Aorta (tissue), 5 donors: Measurements from ENCODE around the gene PDGFC. TPM values are rescaled to one million over a fixed set of nuclear protein-coding genes. Genes with fewer than 3 reads are reported as not detected.

Experiments
- ATAC-seq: fragments of 200-7000 bp; cut with Tn5 transposase; one replicate; pipeline ENCODE4 v1.9.1; 2022; ENCODE audit warnings: moderate library complexity; ENCODE audit not compliant: low FRiP score
- DNase-seq, 2 donors: peaks; one replicate each; pipeline ENCODE4 v3.0.0-alpha.2; 2020
- H3K27ac ChIP-seq, 2 donors: one replicate each; pipeline ENCODE4 v1.5.1; 2013; ENCODE audit warnings: low read length in 2 of 2, mild to moderate bottlenecking in 2 of 2, moderate library complexity in 2 of 2, control low read depth in 1 of 2, inconsistent platforms in 1 of 2, low read depth in 1 of 2
- H3K27me3 ChIP-seq, 2 donors: one replicate each; pipeline ENCODE4 v1.6.1; 2013; ENCODE audit warnings: control low read depth in 1 of 2, low read length in 1 of 2, mild to moderate bottlenecking in 1 of 2, moderate library complexity in 1 of 2; ENCODE audit not compliant: insufficient read depth in 2 of 2, control insufficient read depth in 1 of 2
- H3K36me3 ChIP-seq, 2 donors: one replicate each; pipeline ENCODE4 v1.6.1; 2013; ENCODE audit warnings: control low read depth in 1 of 2, low read length in 1 of 2, mild to moderate bottlenecking in 1 of 2; ENCODE audit not compliant: insufficient read depth in 2 of 2, control insufficient read depth in 1 of 2
- H3K4me1 ChIP-seq, 2 donors: one replicate each; pipeline ENCODE4 v1.6.1; 2013; ENCODE audit warnings: low read length in 2 of 2, control low read depth in 1 of 2, mild to moderate bottlenecking in 1 of 2, moderate library complexity in 1 of 2; ENCODE audit not compliant: insufficient read depth in 2 of 2, control insufficient read depth in 1 of 2
- H3K4me3 ChIP-seq, 2 donors: one replicate each; pipeline ENCODE4 v1.5.1; 2013; ENCODE audit warnings: low read length in 2 of 2, control low read depth in 1 of 2, mild to moderate bottlenecking in 1 of 2
- H3K9me3 ChIP-seq: one replicate; pipeline ENCODE4 v1.6.1; 2013; ENCODE audit warnings: mild to moderate bottlenecking, low read length; ENCODE audit not compliant: control insufficient read depth
- WGBS, 2 donors: extraction: QIAGEN DNeasy Blood & Tissue Kit; methylation state at CpG; one replicate each; pipeline ENCODE4 v1.1.7; 2013; 5-methylcytosine and 5-hydroxymethylcytosine counted together
- intact Hi-C, 2 donors: fragments of 100-400 bp; cut with DNase I; formaldehyde crosslinking; loops; one replicate each; pipeline versions ENCODE4 v1.14.2 to v1.15.0; 2022
- polyA plus RNA-seq, 2 donors: library from polyadenylated mRNA; stranded (reverse); fragments of 200-250 nt; gene quantifications; one replicate each; pipeline ENCODE4 v1.2.3, GENCODE V29; 2013
- total RNA-seq, 2 donors: library from RNA; stranded (reverse); fragmentation: NEBNext Ultra II Directional; extraction: Animal tissue kit (Norgen Biotek cat#: 25700); gene quantifications; one replicate each; pipeline ENCODE4 v1.2.1, GENCODE V29; 2021
- donor health status: healthy with polysubstance abuse.
- donor health status: Bipolar disorder and iron deficiency.
- donor health status: DM: no; HTN: no; CAD: no.
- donor health status: DM: no; HTN: no; CAD: no.
- donor health status: DM: yes; HTN: yes; CAD: no.

PDGFC gene
- total and polyA plus RNA-seq, 4 donors: 11.8 to 51.5 (median 29.2) TPM

DNA sequence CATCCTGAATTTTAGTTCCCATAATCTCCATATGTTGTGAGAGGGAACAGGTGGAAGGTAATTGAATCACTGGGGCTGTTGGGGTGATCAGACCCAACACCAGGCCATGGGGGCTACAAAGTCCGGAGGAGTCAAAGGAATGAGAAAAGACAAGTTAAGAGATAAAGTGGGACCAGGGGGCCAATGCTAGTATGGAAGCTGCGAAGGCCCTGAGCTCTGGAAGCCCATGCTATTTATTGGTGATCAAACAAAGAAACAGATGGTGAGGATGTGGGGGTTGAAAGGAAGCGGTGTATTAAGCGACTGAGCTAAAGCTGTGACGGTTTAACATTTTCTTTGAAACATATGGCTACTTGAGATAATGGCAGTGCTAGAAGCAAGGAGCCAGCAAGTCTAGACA is 132.8 kb downstream of the PDGFC start:
- Histone ChIP-seq H3K27me3 (no peaks in the 10 kb centered on the region), H3K27ac (no peak overlapping the region), H3K36me3 (no peaks in the 10 kb centered on the region), H3K9me3 (peaks cover 2% of the 10 kb centered on the region), H3K4me3 (no peak overlapping the region), H3K4me1 (peaks cover 6 to 16% of the 10 kb centered on the region in 2 donors)
- WGBS, 2 donors: 98 to 100% methylated on average over 5 of the region's 5 CpGs
- ATAC-seq (no peak), DNase-seq (no peak)
- intact Hi-C loops: no loop called here

DNA sequence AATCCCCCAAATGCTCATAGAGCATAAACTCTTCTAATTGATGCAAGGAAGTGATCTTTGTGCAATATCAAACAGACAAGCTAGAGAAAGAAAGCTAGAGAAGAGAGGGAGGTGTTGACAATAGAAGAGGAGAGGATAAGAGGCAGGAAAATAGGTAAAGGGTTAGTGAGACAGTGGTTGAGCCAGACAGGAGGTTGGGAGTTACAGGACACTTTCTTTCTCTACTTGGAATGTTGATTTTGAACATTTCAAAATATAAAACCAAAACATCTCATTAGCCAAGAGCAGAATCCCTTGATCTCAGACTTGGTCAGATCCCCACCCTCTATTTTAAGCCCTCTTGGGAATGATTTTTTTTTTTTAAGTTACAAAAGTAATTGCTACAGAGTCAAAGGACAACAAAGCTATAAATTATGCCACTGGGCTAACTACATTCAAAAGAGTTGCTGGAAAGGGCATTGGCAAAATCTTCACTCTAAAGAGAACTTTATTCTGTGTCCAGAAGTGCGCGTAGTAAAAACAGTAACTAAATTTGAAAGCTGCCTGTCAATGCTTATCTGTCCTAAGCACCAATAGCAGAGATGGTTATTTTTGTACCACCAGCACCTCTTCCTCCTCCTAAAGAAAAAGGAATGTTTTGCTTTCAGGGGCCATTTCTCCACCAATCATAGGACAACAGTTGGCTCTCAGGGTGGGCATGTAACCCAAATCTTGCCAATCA is 133.8 kb downstream of the PDGFC start:
- peaks cover 2% of the 10 kb centered on the region for H3K9me3 ChIP-seq
- no peak overlapping the region for H3K4me3 ChIP-seq
- intact Hi-C loops: no loop called here
- H3K4me1 ChIP-seq: peaks cover 2 to 10% of the 10 kb centered on the region in 2 donors
- no peak for DNase-seq
- no peak overlapping the region for H3K27ac ChIP-seq
- ATAC-seq: peak; percentile 59
- WGBS, 2 donors: 28 to 38% methylated on average over 2 of the region's 2 CpGs
- H3K27me3 ChIP-seq: no peaks in the 10 kb centered on the region
- H3K36me3 ChIP-seq: no peaks in the 10 kb centered on the region

DNA sequence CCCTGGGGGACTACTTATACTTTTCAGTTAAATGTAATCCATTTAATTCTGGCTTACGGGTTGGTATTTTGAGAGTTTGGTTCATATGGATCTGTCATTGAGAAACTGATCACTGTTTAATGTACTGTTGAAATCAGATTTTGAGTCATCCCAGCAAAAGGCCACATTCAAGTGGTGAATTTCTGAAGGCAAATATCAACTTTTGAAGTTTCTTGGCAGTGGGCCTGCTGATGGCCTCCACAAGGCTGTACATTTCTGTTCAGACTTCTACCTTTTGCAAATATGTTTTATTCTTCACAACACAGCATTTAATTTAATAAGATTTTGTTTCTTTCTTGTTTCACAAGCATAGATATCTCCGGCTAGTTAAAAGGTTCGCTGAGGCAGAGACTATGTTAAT is 138.7 kb downstream of the PDGFC start:
- intact Hi-C loops: loop anchor here in 1 of 2 donors (5.0 kb wide), 1 partner anchor 134 kb away; no protein-coding TSS in a partner anchor
- no peak overlapping the region for H3K4me3 ChIP-seq
- WGBS, 2 donors: 95 to 98% methylated on average over 3 of the region's 3 CpGs

DNA sequence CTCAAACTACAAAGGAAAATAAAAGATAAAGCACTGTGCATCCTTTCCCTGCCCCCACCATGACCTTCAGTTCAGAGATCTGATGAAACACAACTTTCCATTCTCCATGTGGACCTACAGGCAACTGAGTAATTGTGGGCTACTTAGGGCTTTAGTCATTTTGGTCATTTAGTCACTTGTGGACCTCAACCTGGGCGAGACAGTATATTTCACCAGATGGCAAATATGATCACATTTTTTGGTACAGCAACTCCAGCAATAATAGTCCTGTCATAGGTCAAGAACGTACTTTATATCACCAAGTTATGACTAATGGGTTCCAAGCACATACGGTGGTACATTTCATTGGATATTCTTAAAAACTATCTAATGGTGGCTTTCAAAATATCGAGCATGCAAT is 141.2 kb downstream of the PDGFC start:
- Histone ChIP-seq H3K27ac (peak overlapping the region; percentile 14 to 36), H3K4me3 (no peak overlapping the region), H3K9me3 (no peaks in the 10 kb centered on the region), H3K27me3 (no peaks in the 10 kb centered on the region), H3K4me1 (no peaks in the 10 kb centered on the region), H3K36me3 (no peaks in the 10 kb centered on the region)
- ATAC-seq (no peak), DNase-seq (no peak)
- intact Hi-C loops: loop anchor here in 1 of 2 donors (5.0 kb wide), 1 partner anchor 137 kb away; no protein-coding TSS in a partner anchor
- WGBS, 2 donors: 88 to 90% methylated on average over 4 of the region's 4 CpGs

More for the DNA sequence above, 138.7 kb downstream of the PDGFC start:
- H3K27me3 ChIP-seq: no peaks in the 10 kb centered on the region
- H3K27ac ChIP-seq: no peak overlapping the region
- H3K36me3 ChIP-seq: no peaks in the 10 kb centered on the region
- DNase-seq (no peak), ATAC-seq (no peak)
- no peaks in the 10 kb centered on the region for H3K9me3 ChIP-seq
- peaks cover 2 to 8% of the 10 kb centered on the region in 2 donors for H3K4me1 ChIP-seq

DNA sequence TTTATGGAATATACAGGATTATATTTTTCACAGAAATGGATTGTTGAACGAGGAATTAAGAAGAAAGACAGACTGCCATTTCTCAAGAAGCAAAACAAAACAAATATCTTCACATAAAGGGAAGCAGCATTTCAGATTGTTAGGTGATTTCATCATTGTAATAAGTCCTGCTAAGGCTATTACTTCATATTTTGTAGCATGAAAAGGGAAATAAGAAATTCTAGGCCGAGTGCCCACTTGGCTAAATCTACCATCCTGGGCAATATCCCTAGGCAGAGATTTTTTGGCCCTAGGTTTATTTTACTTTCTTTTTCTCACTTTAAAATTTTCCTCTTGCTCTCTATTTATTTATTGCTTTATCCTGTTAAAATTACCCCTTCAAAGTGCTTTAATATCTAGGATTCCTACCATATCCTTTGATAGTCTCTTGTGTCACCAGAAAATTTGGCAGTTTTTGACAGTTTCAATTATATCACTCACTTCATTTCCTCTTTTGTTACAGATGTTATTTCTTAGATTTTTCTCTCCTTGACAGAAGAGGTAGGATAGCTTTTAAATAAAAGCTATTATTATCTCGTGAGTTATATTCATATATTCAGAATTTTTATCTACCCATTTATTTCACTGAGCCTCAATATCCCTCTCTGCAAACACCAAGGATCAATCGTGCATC is 142.3 kb downstream of the PDGFC start:
- no peak overlapping the region for H3K27ac ChIP-seq
- 8 to 9% methylated on average over 4 of the region's 4 CpGs for WGBS, 2 donors
- H3K9me3 ChIP-seq: no peaks in the 10 kb centered on the region
- no peaks in the 10 kb centered on the region for H3K4me1 ChIP-seq
- H3K36me3 ChIP-seq: no peaks in the 10 kb centered on the region
- H3K4me3 ChIP-seq: no peak overlapping the region
- H3K27me3 ChIP-seq: no peaks in the 10 kb centered on the region
- ATAC-seq (peak; percentile 82), DNase-seq (peak in 1 of 2 donors; percentile 56)
- intact Hi-C loops: loop anchor here in 1 of 2 donors (10.0 kb wide), 1 partner anchor 115 kb away; no protein-coding TSS in a partner anchor

DNA sequence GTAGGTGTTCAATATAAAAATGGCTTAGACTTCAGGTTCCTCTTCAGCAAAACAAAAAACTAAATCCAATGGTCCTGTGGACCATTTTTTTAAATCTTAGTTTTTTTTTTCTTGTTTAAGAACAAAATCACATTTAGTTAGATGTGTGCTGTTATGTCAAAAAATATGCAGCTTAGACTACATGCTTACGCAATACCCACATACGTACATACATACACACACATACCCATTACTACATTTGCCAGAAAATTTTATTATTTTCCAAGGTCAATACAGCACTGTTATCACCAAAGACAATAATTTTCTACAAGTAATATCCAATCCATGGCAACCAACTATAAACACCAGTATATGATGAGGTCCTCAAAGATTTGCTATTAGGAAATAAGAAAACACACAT is 144.1 kb downstream of the PDGFC start:
- DNase-seq (no peak), ATAC-seq (no peak)
- Histone ChIP-seq H3K4me3 (no peak overlapping the region), H3K9me3 (no peaks in the 10 kb centered on the region), H3K27me3 (no peaks in the 10 kb centered on the region), H3K27ac (peak overlapping the region in 1 of 2 donors; percentile 59), H3K4me1 (no peaks in the 10 kb centered on the region), H3K36me3 (no peaks in the 10 kb centered on the region)
- intact Hi-C loops: loop anchor here in 1 of 2 donors (10.0 kb wide), 1 partner anchor 117 kb away; no protein-coding TSS in a partner anchor
- 91 to 95% methylated on average over 2 of the region's 2 CpGs for WGBS, 2 donors

DNA sequence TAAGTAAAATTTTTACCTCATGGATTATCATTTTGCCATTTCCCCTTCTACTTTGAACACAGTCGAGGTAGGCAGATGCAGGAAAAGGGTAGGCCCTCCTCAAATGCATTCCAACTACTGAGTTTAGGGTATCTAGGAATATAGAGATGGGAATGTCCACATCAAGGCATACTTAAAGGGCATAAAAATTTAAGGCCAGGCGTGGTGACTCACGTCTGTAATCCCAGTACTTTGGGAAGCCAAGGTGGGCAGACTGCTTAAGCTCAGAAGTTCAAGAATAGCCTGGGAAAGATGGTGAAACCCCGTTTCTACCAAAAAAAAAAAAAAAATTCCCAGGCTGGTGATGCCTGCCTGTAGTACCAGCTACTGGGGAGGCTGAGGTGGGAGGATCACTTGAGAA is 146.5 kb downstream of the PDGFC start:
- intact Hi-C loops: loop anchor here in 1 of 2 donors (10.0 kb wide), 1 partner anchor 120 kb away; no protein-coding TSS in a partner anchor
- no peaks in the 10 kb centered on the region for H3K36me3 ChIP-seq
- 91 to 93% methylated on average over 4 of the region's 4 CpGs for whole genome bisulfite sequencing, 2 donors
- DNase-seq (no peak), ATAC-seq (no peak)
- H3K4me1 ChIP-seq: peaks cover 0 to 2% of the 10 kb centered on the region in 2 donors
- no peaks in the 10 kb centered on the region for H3K9me3 ChIP-seq
- no peaks in the 10 kb centered on the region for H3K27me3 ChIP-seq
- no peak overlapping the region for H3K27ac ChIP-seq
- H3K4me3 ChIP-seq: no peak overlapping the region

DNA sequence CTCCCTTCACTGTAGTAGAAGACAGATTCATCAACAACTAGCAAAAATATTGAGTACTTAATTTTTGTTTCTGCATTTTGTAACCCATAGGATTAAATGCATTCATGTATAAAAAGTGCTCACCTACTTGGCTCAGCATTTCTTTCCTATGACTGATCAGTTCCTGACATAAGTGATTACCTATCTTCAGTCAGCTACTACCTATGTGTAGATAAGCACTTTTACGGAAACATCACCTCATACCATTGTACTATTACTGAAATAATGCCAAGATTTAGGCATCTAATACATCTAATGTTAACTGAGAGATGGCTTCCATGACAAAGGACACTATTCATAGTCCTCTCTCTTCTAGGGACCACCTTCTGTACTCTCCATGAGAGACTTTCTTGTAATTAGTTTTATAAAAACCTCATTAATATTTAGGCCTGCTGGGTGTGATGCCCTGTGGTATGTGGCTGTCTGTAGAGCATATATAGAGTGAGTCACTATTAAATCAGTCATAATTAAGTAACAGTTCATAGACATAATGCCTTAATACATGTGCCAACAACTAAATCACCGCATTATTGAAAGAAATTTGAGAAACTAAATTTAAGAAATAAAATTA is 147.0 kb downstream of the PDGFC start:
- H3K27ac ChIP-seq: no peak overlapping the region
- no peaks in the 10 kb centered on the region for H3K27me3 ChIP-seq
- H3K4me3 ChIP-seq: no peak overlapping the region
- H3K4me1 ChIP-seq: peaks cover 0 to 2% of the 10 kb centered on the region in 2 donors
- intact Hi-C loops: loop anchor here in 1 of 2 donors (10.0 kb wide), 1 partner anchor 120 kb away; no protein-coding TSS in a partner anchor
- ATAC-seq: no peak
- no peaks in the 10 kb centered on the region for H3K36me3 ChIP-seq
- 93 to 96% methylated on average over 2 of the region's 2 CpGs for WGBS, 2 donors
- no peaks in the 10 kb centered on the region for H3K9me3 ChIP-seq
- DNase-seq: no peak
